Measurements from ENCODE around the gene NOS2.

The NOS2 gene

GRCh38 chr17:27721797-27722196 lies 78.5 kb downstream of the NOS2 start:
- DNase-seq (ENCODE audit: insufficient read length, low spot score) (no peak), FAIRE-seq (no peak)
- TF ChIP-seq POU2F2 (IDR thresholded peaks at IDR 0.05; ENCODE audit: low read depth, low read length), result no peak
- no peak for TF ChIP-seq PAX5 (IDR thresholded peaks at IDR 0.05; ENCODE audit: insufficient read depth, low read length, severe bottlenecking)
- TF ChIP-seq TAF1 (IDR thresholded peaks at IDR 0.05; ENCODE audit: low read depth, low read length), result no peak
- no peak for TF ChIP-seq POLR2A (IDR thresholded peaks at IDR 0.05; ENCODE audit: low read depth, low read length)
- TF ChIP-seq POLR2AphosphoS5 (IDR thresholded peaks at IDR 0.05; ENCODE audit: low read depth, low read length), result no peak
- TF ChIP-seq SPI1 (IDR thresholded peaks at IDR 0.05; ENCODE audit: low read depth, low read length), result no peak
